Endothelial cell of umbilical vein (primary cell): ENCODE results near the gene CSMD2.

Experiments used
- CTCF ChIP-seq, 2 donors: IDR thresholded peaks; 1 replicate in 1 of 2; 2 replicates in 1 of 2; pipeline ENCODE4 v1.5.1; 2011; ENCODE audit warnings: low read length in 2 of 2, mild to moderate bottlenecking in 2 of 2, moderate library complexity in 2 of 2, control low read depth in 1 of 2, inconsistent platforms in 1 of 2, low read depth in 1 of 2; ENCODE audit not compliant: insufficient read depth in 1 of 2; ENCODE audit errors: extremely low read depth in 1 of 2
- EZH2 ChIP-seq: IDR thresholded peaks from 2 replicates; pipeline ENCODE4 v1.6.1; 2012; ENCODE audit warnings: borderline replicate concordance, low read depth, mild to moderate bottlenecking, moderate library complexity, low read length, inconsistent platforms; ENCODE audit not compliant: severe bottlenecking
- FOS ChIP-seq: IDR thresholded peaks from 2 replicates; pipeline ENCODE4 v1.6.1; 2011; ENCODE audit warnings: mild to moderate bottlenecking, low read length, moderate library complexity, borderline replicate concordance; ENCODE audit not compliant: insufficient read depth
- MYC ChIP-seq: IDR thresholded peaks from one replicate; pipeline ENCODE4 v1.6.1; 2011; ENCODE audit warnings: mild to moderate bottlenecking, low read depth, low read length
- POLR2A ChIP-seq: IDR thresholded peaks from 2 replicates; pipeline ENCODE4 v1.6.1; 2012; ENCODE audit warnings: low read depth, mild to moderate bottlenecking, control low read depth, low read length
- POLR2AphosphoS5 ChIP-seq: IDR thresholded peaks from 2 replicates; pipeline ENCODE4 v1.6.1; 2012; ENCODE audit warnings: low read depth, mild to moderate bottlenecking, control low read depth, low read length, moderate library complexity; ENCODE audit not compliant: insufficient read depth

GRCh38 chr1:33984906-33985565, 180.0 kb downstream of the CSMD2 start:
- TF ChIP-seq CTCF (IDR thresholded peaks at IDR 0.05; ENCODE audit: extremely low read depth in 1 of 2, insufficient read depth in 1 of 2, low read depth in 1 of 2, low read length in 2 of 2) = no peak
- no peak for TF ChIP-seq POLR2A
- no peak for TF ChIP-seq POLR2AphosphoS5
- no peak for TF ChIP-seq FOS
- no peak for TF ChIP-seq EZH2
- TF ChIP-seq MYC = no peak
